ENCODE measurements around the gene DDAH1. TPM values are rescaled to one million over a fixed set of nuclear protein-coding genes. Genes with fewer than 3 reads are reported as not detected.
"Not testable (repeated sequence)": the region's sequence is repeated elsewhere in the genome, so short reads cannot be mapped to it uniquely, and the experiment has no call there.

Gene DDAH1
- total and polyA plus RNA-seq, 11 donors: 5.7 to 33.9 (median 16.1) TPM

DNA sequence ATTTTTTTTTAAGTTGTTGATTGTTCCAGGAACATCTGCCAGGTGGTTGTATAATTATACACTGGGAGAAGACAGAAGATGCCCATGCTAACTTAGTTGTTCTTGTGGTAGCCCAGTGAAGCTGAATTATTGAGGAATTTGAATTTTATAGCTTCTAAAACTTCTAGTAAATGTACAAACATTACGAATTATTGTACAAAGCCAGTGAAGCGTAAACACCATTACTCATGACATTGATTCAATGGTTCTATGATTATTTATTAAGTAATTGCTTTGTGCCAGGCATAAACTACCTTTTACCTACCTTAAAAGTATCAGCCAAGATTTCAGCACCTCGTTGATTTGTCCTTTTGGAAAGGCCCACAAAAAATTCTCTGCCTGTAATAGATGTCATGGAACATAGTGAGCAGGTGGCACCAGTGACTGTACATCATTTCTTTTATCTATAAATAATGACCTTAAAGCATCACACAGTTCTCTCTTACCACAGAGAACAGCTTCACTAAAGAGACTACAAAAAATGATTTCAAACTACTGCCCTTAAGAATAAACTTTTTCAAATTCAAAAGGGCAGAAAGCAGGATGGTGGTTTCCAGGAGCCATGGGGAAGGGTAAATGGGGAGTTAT lies 113.6 kb downstream of the DDAH1 start:
- DNase-seq: no peak
- 74 to 90% (median 85%) methylated on average over 3 of the region's 3 CpGs for WGBS, 4 donors
- no peak overlapping the region for H3K4me3 ChIP-seq
- H3K4me1 ChIP-seq: peaks cover 0 to 7% (median 0%) of the 10 kb centered on the region in 12 donors
- intact Hi-C loops (cut with DNase I): no loop called here
- no peak for TF ChIP-seq POLR2A (IDR thresholded peaks at IDR 0.05)
- TF ChIP-seq, protein P1, sequence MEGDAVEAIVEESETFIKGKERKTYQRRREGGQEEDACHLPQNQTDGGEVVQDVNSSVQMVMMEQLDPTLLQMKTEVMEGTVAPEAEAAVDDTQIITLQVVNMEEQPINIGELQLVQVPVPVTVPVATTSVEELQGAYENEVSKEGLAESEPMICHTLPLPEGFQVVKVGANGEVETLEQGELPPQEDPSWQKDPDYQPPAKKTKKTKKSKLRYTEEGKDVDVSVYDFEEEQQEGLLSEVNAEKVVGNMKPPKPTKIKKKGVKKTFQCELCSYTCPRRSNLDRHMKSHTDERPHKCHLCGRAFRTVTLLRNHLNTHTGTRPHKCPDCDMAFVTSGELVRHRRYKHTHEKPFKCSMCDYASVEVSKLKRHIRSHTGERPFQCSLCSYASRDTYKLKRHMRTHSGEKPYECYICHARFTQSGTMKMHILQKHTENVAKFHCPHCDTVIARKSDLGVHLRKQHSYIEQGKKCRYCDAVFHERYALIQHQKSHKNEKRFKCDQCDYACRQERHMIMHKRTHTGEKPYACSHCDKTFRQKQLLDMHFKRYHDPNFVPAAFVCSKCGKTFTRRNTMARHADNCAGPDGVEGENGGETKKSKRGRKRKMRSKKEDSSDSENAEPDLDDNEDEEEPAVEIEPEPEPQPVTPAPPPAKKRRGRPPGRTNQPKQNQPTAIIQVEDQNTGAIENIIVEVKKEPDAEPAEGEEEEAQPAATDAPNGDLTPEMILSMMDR (IDR thresholded peaks at IDR 0.05): no peak
- peaks cover 0 to 18% (median 0%) of the 10 kb centered on the region in 9 donors for H3K36me3 ChIP-seq
- H3K27me3 ChIP-seq: no peaks in the 10 kb centered on the region
- no peak for ATAC-seq
- no peaks in the 10 kb centered on the region for H3K9me3 ChIP-seq
- no peak overlapping the region for H3K27ac ChIP-seq

DNA sequence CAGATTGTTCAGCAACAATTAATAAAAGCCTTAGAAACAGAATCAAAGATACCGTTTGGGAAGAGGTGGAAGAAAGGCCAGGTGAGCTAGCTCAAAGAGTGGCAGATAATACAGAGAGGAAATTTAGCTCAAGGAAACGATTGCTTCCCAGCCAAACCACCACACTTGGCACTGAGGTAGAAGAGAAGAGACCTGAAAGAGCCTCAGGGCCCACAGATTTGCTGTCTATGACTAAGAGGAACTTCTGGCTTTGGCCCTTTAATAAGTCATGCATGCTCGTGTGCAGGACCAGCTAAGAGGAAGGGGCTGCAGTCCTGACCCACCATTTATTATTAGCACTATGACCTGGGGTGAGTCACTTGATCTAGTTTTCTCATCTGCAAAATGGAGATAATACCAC lies 115.7 kb downstream of the DDAH1 start:
- Histone ChIP-seq H3K27me3 (no peaks in the 10 kb centered on the region), H3K36me3 (peaks cover 0 to 18% (median 0%) of the 10 kb centered on the region in 9 donors), H3K4me1 (peaks cover 0 to 8% (median 0%) of the 10 kb centered on the region in 12 donors), H3K27ac (no peak overlapping the region), H3K9me3 (no peaks in the 10 kb centered on the region), H3K4me3 (no peak overlapping the region)
- TF ChIP-seq POLR2A (IDR thresholded peaks at IDR 0.05): no peak
- TF ChIP-seq, protein P1 (IDR thresholded peaks at IDR 0.05): no peak
- WGBS, 4 donors: 83 to 95% (median 89%) methylated on average over 3 of the region's 3 CpGs
- intact Hi-C loops (cut with DNase I): loop anchor here in 1 of 10 donors (10.0 kb wide), 1 partner anchor 46 kb away; no protein-coding TSS in a partner anchor
- ATAC-seq: no peak
- DNase-seq: no peak

DNA sequence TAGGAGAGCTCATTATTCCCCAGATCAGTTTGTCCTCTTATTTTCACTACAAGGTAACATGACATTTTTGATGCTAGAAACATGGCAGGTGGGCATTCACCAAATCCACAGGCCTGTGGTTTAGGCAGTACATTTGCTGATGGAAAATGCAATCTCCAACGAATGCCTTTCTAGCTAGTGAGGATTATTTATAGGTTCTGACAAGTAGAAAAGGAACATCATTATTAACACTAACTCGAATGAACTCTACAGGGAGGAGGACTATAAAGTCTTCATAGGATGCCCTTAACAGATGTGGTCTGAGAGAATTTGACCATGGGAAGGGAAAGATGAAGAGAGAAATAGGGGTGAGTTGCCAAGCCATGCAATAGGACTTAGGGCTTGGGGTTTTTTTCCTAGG lies 117.1 kb downstream of the DDAH1 start:
- Histone ChIP-seq H3K36me3 (peaks cover 0 to 18% (median 0%) of the 10 kb centered on the region in 9 donors), H3K4me1 (peaks cover 0 to 15% (median 10%) of the 10 kb centered on the region in 12 donors), H3K27me3 (no peaks in the 10 kb centered on the region), H3K4me3 (no peak overlapping the region), H3K27ac (peak overlapping the region in 5 of 12 donors; percentile 6 to 67 (median 45)), H3K9me3 (no peaks in the 10 kb centered on the region)
- ATAC-seq: peak; percentile 52 to 75 (median 64)
- intact Hi-C loops (cut with DNase I): loop anchor here in 1 of 10 donors (10.0 kb wide), 1 partner anchor 47 kb away; no protein-coding TSS in a partner anchor
- no peak for DNase-seq
- WGBS, 4 donors: 46 to 56% (median 53%) methylated on average over 2 of the region's 2 CpGs
- no peak for TF ChIP-seq POLR2A (IDR thresholded peaks at IDR 0.05)

DNA sequence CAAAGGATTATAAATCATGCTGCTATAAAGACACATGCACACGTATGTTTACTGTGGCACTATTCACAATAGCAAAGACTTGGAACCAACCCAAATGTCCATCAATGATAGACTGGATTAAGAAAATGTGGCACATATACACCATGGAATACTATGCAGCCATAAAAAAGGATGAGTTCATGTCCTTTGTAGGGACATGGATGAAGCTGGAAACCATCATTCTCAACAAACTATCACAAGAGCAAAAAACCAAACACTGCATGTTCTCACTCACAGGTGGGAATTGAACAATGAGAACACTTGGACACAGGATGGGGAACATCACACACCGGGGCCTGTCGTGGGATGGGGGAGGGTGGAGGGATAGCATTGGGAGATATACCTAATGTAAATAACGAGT lies 117.7 kb downstream of the DDAH1 start:
- H3K27me3 ChIP-seq, DNase-seq, H3K9me3 ChIP-seq, ATAC-seq, H3K4me3 ChIP-seq: not testable (repeated sequence)
- Histone ChIP-seq H3K4me1 (peaks cover 0 to 20% (median 14%) of the 10 kb centered on the region in 12 donors), H3K36me3 (peaks cover 0 to 18% (median 0%) of the 10 kb centered on the region in 9 donors), H3K27ac (peak overlapping the region in 3 of 12 donors; percentile 45 to 67 (median 47))
- intact Hi-C loops (cut with DNase I): loop anchor here in 1 of 10 donors (10.0 kb wide), 1 partner anchor 48 kb away; no protein-coding TSS in a partner anchor
- 85 to 95% (median 93%) methylated on average over 4 of the region's 4 CpGs for WGBS, 4 donors

DNA sequence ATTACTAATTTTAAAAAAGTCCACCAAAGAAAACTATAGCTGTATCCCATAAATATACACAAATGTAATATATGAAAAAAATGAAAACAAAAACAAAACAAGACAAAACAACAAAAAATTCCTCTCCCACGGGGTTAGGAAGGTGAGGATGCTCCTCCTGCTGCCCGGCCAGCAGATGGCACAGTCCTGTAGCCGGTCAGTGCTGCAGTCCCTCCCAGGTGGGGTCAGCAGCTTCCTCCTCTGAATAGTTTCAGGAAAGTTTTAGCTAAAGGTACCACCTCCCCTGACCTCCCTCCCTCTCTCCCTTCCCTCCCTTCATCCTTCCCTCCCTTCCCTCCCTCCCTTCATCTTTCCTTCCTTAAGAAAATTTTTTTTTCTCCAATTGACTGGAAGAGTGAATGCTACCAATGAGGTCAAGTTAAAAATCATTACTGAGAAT lies 120.7 kb downstream of the DDAH1 start:
- intact Hi-C loops (cut with DNase I): loop anchor here in 2 of 10 donors (5.0 to 10.0 kb wide), 2 partner anchors 51 to 53 kb away; no protein-coding TSS in a partner anchor
- peaks cover 0 to 33% (median 24%) of the 10 kb centered on the region in 12 donors for H3K4me1 ChIP-seq
- DNase-seq: peak in 1 of 5 donors; percentile 46
- H3K27ac ChIP-seq: peak overlapping the region in 1 of 12 donors; percentile 56
- H3K36me3 ChIP-seq: peaks cover 0 to 3% (median 0%) of the 10 kb centered on the region in 9 donors
- ATAC-seq: peak; percentile 75 to 79 (median 76)
- H3K9me3 ChIP-seq: no peaks in the 10 kb centered on the region
- H3K27me3 ChIP-seq: no peaks in the 10 kb centered on the region
- H3K4me3 ChIP-seq: no peak overlapping the region
- 33 to 42% (median 39%) methylated on average over 3 of the region's 3 CpGs for WGBS, 4 donors
- TF ChIP-seq, protein P1 (IDR thresholded peaks at IDR 0.05): peak in 11 of 12 donors; percentile 21 to 66 (median 52)
- TF ChIP-seq POLR2A (IDR thresholded peaks at IDR 0.05): no peak

Measured in heart left ventricle (tissue), 16 donors.